ENCODE measurements around the gene LHX2. TPM values are rescaled to one million over a fixed set of nuclear protein-coding genes. Genes with fewer than 3 reads are reported as not detected.
A peak's percentile ranks its signal among the peaks of the same experiment; 100 is the strongest.

The LHX2 gene
- total RNA-seq, 3 donors from 2014 or later: not detected

DNA sequence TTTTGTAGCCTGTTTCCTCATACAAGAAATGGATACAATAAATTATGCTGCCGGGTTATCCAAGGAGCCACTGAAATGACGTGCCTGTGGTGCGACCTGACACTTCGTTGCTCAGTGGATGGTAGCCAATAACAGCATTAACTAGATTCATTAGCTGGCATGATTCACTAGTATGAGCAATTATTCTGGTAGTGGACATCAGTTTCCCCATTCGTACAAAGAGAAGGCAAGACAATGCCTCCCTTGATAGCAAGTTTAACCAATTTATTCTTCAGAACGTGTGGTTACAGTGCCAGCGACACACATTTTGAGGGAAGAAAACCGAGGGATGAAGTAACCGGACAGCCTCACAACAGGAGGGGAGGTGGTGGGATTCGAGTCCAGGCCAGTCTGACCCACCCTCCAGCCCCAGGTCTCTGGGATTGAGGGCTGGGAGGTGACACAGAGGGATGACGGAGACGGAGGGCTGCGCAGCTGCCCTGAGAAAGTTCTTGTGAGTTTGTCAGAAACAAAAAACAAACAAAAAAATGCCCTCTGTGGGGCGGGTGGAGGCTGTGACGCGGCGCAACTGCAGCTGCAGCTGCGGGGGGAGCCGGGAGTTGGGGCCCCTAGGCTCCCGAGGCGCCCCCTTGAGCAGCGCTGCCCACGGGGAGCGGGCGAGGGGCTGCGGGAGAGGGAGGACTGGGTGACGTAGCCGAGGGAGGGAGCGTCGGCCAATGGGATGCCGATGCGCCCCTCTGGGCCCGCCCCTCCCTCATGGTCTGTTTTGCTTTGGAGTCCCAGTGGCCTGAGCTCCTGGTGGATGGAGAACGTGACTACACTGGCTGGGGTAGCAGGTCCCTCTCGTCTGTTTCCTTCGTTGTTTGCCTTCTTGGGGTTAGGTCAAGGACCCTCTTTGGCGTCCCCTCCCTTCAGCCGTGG lies 10.9 kb downstream of the LHX2 start:
- DNase-seq (ENCODE audit: low spot score in 2 of 2): no peak
- TF ChIP-seq, protein P1, sequence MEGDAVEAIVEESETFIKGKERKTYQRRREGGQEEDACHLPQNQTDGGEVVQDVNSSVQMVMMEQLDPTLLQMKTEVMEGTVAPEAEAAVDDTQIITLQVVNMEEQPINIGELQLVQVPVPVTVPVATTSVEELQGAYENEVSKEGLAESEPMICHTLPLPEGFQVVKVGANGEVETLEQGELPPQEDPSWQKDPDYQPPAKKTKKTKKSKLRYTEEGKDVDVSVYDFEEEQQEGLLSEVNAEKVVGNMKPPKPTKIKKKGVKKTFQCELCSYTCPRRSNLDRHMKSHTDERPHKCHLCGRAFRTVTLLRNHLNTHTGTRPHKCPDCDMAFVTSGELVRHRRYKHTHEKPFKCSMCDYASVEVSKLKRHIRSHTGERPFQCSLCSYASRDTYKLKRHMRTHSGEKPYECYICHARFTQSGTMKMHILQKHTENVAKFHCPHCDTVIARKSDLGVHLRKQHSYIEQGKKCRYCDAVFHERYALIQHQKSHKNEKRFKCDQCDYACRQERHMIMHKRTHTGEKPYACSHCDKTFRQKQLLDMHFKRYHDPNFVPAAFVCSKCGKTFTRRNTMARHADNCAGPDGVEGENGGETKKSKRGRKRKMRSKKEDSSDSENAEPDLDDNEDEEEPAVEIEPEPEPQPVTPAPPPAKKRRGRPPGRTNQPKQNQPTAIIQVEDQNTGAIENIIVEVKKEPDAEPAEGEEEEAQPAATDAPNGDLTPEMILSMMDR (IDR thresholded peaks at IDR 0.05): no peak
- TF ChIP-seq POLR2A (IDR thresholded peaks at IDR 0.05) (no peak), POLR2AphosphoS5 (IDR thresholded peaks at IDR 0.05) (no peak)
- Histone ChIP-seq H3K4me1 (peaks cover 0 to 4% of the 10 kb centered on the region in 2 donors), H3K27me3 (peaks cover 10 to 65% of the 10 kb centered on the region in 2 donors), H3K4me3 (no peak overlapping the region), H3K36me3 (no peaks in the 10 kb centered on the region), H3K9me3 (no peaks in the 10 kb centered on the region), H3K27ac (no peak overlapping the region)
- intact Hi-C loops (cut with DNase I; ENCODE audit: low total_unique reads): no loop called here

DNA sequence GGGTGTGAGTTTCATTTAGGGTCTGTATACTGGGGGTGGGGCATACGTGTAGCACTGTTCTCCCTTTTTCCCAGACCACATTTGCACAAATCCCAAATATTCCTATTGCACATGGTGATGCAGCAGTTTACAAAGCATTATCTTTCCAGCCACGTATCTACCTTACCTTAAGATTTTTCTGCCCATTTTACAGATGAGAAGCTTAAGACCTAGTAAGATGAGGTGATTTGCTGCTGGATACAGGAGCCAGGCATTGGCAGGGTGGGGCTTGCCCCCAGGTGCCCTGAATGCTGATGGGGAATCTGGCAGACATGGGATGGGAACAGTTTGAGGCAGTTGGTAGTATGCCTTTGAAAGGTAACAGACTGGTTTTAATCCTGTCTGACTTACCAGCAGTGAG lies 12.5 kb downstream of the LHX2 start:
- DNase-seq (ENCODE audit: low spot score in 2 of 2): no peak
- Histone ChIP-seq H3K4me1 (no peaks in the 10 kb centered on the region), H3K4me3 (no peak overlapping the region), H3K27ac (no peak overlapping the region), H3K36me3 (no peaks in the 10 kb centered on the region), H3K27me3 (peaks cover 1 to 49% of the 10 kb centered on the region in 2 donors), H3K9me3 (no peaks in the 10 kb centered on the region)
- intact Hi-C loops (cut with DNase I; ENCODE audit: low total_unique reads): no loop called here
- TF ChIP-seq, protein P1 (IDR thresholded peaks at IDR 0.05): no peak
- TF ChIP-seq POLR2AphosphoS5 (IDR thresholded peaks at IDR 0.05) (no peak), POLR2A (IDR thresholded peaks at IDR 0.05) (no peak)

DNA sequence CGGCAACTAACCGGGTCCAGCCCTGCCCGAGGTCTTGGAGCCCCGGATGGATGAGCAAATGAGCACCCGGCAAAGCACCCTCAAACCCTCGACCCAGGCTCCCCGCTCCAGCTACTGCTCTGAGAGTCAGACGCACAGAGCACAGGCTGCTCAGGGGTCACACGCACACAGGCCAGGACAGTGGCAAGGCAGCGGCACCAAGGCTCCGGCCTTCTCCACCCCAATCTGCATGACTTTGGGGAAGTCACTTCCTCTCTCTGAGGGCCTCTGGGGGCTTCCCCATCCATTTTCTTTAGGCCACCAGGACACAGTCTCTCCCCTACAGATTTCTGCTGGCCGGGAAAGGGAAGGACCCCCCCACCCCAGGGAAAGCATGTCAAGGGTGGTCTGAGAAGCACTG lies 18.0 kb downstream of the LHX2 start:
- intact Hi-C loops (cut with DNase I; ENCODE audit: low total_unique reads): no loop called here
- H3K9me3 ChIP-seq: no peaks in the 10 kb centered on the region
- peaks cover 0 to 24% of the 10 kb centered on the region in 2 donors for H3K27me3 ChIP-seq
- no peaks in the 10 kb centered on the region for H3K36me3 ChIP-seq
- no peak overlapping the region for H3K4me3 ChIP-seq
- TF ChIP-seq POLR2AphosphoS5 (IDR thresholded peaks at IDR 0.05) (no peak), POLR2A (IDR thresholded peaks at IDR 0.05) (no peak)
- TF ChIP-seq, protein P1 (IDR thresholded peaks at IDR 0.05): no peak
- H3K27ac ChIP-seq: no peak overlapping the region
- no peaks in the 10 kb centered on the region for H3K4me1 ChIP-seq
- no peak for DNase-seq (ENCODE audit: low spot score in 2 of 2)

DNA sequence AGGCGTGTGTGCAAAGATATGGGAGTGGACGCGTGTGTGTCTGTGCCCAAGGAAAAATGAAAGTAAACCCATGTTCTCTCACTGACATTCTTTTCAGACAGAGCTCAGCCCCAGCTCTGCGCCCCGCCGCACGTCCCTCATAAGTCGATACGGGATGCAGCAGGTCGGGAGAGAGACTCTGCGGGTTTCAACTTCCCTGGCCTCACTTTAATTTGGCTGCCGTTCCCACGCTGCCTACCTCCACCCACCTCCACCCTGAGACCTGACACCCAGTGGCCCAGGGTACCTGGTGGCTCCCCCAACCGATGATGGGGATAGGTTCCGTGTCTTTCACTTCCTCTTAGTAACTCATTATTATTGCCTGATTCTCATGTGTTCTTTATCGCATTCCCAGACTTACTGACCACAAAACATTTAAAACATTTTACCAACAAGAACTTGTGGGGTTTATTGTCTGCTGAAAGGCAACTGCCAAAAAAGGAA lies 19.4 kb downstream of the LHX2 start:
- Histone ChIP-seq H3K27ac (no peak overlapping the region), H3K27me3 (peaks cover 0 to 32% of the 10 kb centered on the region in 2 donors), H3K36me3 (no peaks in the 10 kb centered on the region), H3K9me3 (no peaks in the 10 kb centered on the region), H3K4me3 (peak overlapping the region in 2 of 3 donors; percentile 39 to 42), H3K4me1 (no peaks in the 10 kb centered on the region)
- intact Hi-C loops (cut with DNase I; ENCODE audit: low total_unique reads): no loop called here
- TF ChIP-seq POLR2A (IDR thresholded peaks at IDR 0.05): no peak
- TF ChIP-seq, protein P1 (IDR thresholded peaks at IDR 0.05): no peak
- no peak for TF ChIP-seq POLR2AphosphoS5 (IDR thresholded peaks at IDR 0.05)
- DNase-seq (ENCODE audit: low spot score in 2 of 2): no peak

DNA sequence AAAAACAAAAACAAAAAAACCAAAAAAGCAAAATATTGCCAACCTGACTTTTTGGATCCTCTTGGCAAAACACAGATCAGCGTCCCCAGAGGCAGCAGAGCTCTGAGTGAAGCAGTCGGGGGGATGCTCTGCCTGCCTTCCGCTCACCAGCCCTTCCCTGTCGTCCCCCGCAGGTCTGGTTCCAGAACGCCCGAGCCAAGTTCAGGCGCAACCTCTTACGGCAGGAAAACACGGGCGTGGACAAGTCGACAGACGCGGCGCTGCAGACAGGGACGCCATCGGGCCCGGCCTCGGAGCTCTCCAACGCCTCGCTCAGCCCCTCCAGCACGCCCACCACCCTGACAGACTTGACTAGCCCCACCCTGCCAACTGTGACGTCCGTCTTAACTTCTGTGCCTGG lies 20.7 kb downstream of the LHX2 start:
- Histone ChIP-seq H3K27me3 (peaks cover 0 to 40% of the 10 kb centered on the region in 2 donors), H3K4me1 (no peaks in the 10 kb centered on the region), H3K4me3 (peak overlapping the region in 1 of 3 donors; percentile 2), H3K9me3 (no peaks in the 10 kb centered on the region), H3K27ac (no peak overlapping the region), H3K36me3 (no peaks in the 10 kb centered on the region)
- DNase-seq (ENCODE audit: low spot score in 2 of 2): no peak
- TF ChIP-seq, protein P1 (IDR thresholded peaks at IDR 0.05): no peak
- TF ChIP-seq POLR2A (IDR thresholded peaks at IDR 0.05): no peak
- TF ChIP-seq POLR2AphosphoS5 (IDR thresholded peaks at IDR 0.05): no peak
- intact Hi-C loops (cut with DNase I; ENCODE audit: low total_unique reads): no loop called here
